Measurements from ENCODE around the gene TM6SF1.

Gene TM6SF1

GRCh38 chr15:83106994-83107840 is at the start of gene TM6SF1:
TM6SF1 (plus strand) TSS chr15:83107645; CDS start chr15:83107681, 36 bp downstream.
- in situ Hi-C loops (cut with MboI; ENCODE audit: low pct_unique_long_range_greater_than_20kb, low sequenced_read_pairs, unreplicated experiment) = no loop called here
- peak; percentile 49 for DNase-seq (ENCODE audit: low spot score)
- TF ChIP-seq CTCF (IDR thresholded peaks at IDR 0.05; ENCODE audit: extremely low read depth, insufficient read depth, missing control alignments) = no peak

- in situ Hi-C loops (cut with MboI; ENCODE audit: low pct_unique_long_range_greater_than_20kb, low sequenced_read_pairs, unreplicated experiment) = no loop called here
- no peak for DNase-seq (ENCODE audit: low spot score)
Measured at GRCh38 chr15:83057696-83058376, 49.6 kb upstream of the TM6SF1 start.

GRCh38 chr15:83061680-83062079 is 45.8 kb upstream of the TM6SF1 start:
- no peak for TF ChIP-seq CTCF (IDR thresholded peaks at IDR 0.05; ENCODE audit: extremely low read depth, insufficient read depth, missing control alignments)
- DNase-seq (ENCODE audit: low spot score) = no peak
- in situ Hi-C loops (cut with MboI; ENCODE audit: low pct_unique_long_range_greater_than_20kb, low sequenced_read_pairs, unreplicated experiment) = no loop called here

More at GRCh38 chr15:83057696-83058376, 49.6 kb upstream of the TM6SF1 start:
- no peak for TF ChIP-seq CTCF (IDR thresholded peaks at IDR 0.05; ENCODE audit: extremely low read depth, insufficient read depth, missing control alignments)

GRCh38 chr15:83062768-83063180 is 44.7 kb upstream of the TM6SF1 start:
- DNase-seq (ENCODE audit: low spot score) = no peak

GRCh38 chr15:83063551-83063950 is 43.9 kb upstream of the TM6SF1 start:
- DNase-seq (ENCODE audit: low spot score) = no peak
- in situ Hi-C loops (cut with MboI; ENCODE audit: low pct_unique_long_range_greater_than_20kb, low sequenced_read_pairs, unreplicated experiment) = no loop called here
- no peak for TF ChIP-seq CTCF (IDR thresholded peaks at IDR 0.05; ENCODE audit: extremely low read depth, insufficient read depth, missing control alignments)

More at GRCh38 chr15:83062768-83063180, 44.7 kb upstream of the TM6SF1 start:
- in situ Hi-C loops (cut with MboI; ENCODE audit: low pct_unique_long_range_greater_than_20kb, low sequenced_read_pairs, unreplicated experiment) = no loop called here
- TF ChIP-seq CTCF (IDR thresholded peaks at IDR 0.05; ENCODE audit: extremely low read depth, insufficient read depth, missing control alignments) = no peak

- DNase-seq (ENCODE audit: low spot score) = no peak
- no peak for TF ChIP-seq CTCF (IDR thresholded peaks at IDR 0.05; ENCODE audit: extremely low read depth, insufficient read depth, missing control alignments)
- in situ Hi-C loops (cut with MboI; ENCODE audit: low pct_unique_long_range_greater_than_20kb, low sequenced_read_pairs, unreplicated experiment) = no loop called here
Measured at GRCh38 chr15:83064859-83065258, 42.6 kb upstream of the TM6SF1 start.

All from GM13977 (cell line).